Keratinocyte (primary cell): ENCODE measurements around the gene KCNK18. TPM values are rescaled to one million over a fixed set of nuclear protein-coding genes. Genes with fewer than 3 reads are reported as not detected.
"Not testable (repeated sequence)": the region's sequence is repeated elsewhere in the genome, so short reads cannot be mapped to it uniquely, and the experiment has no call there.

Experiments
- DNase-seq: peaks from one replicate; pipeline ENCODE4 v3.0.0-alpha.2; 2011; ENCODE audit warnings: low read depth, missing footprints, low spot score
- FAIRE-seq: peaks from 2 replicates; lab custom pipeline; 2011; peaks lifted over from hg19 to GRCh38; lab: Jason Lieb, UNC
- H2AFZ ChIP-seq: 2 replicates; pipeline ENCODE4 v1.6.0; 2012; ENCODE audit warnings: low read length, control low read depth, inconsistent platforms; ENCODE audit not compliant: control insufficient read depth
- H3K27ac ChIP-seq: 2 replicates; pipeline ENCODE4 v1.5.1; 2011; ENCODE audit warnings: low read length; ENCODE audit not compliant: control insufficient read depth, insufficient read depth
- H3K27me3 ChIP-seq: 3 replicates; pipeline ENCODE4 v1.6.0; 2011; ENCODE audit warnings: low read length; ENCODE audit not compliant: control insufficient read depth, insufficient read depth; ENCODE audit errors: extremely low read depth
- H3K36me3 ChIP-seq, 2 experiments: 2 replicates in 1 of 2; 3 replicates in 1 of 2; pipeline ENCODE4 v1.5.1; 2011; ENCODE audit warnings: low read length in 2 of 2, mild to moderate bottlenecking in 1 of 2; ENCODE audit not compliant: control insufficient read depth in 2 of 2, insufficient read depth in 2 of 2; ENCODE audit errors: extremely low read depth in 1 of 2
- H3K4me1 ChIP-seq: 3 replicates; pipeline ENCODE4 v1.5.1; 2011; ENCODE audit warnings: low read length; ENCODE audit not compliant: control insufficient read depth, insufficient read depth; ENCODE audit errors: extremely low read depth
- H3K4me2 ChIP-seq: 3 replicates; pipeline ENCODE4 v1.6.0; 2011; ENCODE audit warnings: low read depth, low read length; ENCODE audit not compliant: control insufficient read depth, insufficient read depth; ENCODE audit errors: extremely low read depth
- H3K4me3 ChIP-seq, 3 experiments: fragments of 200-600 bp in 1 of 3; sonication (generic) in 1 of 3; 2 replicates in 2 of 3; 3 replicates in 1 of 3; pipeline ENCODE4 v1.5.1; 2011 to 2016; ENCODE audit warnings: low read length in 3 of 3, mild to moderate bottlenecking in 3 of 3, control low read depth in 2 of 3, inconsistent platforms in 1 of 3, low read depth in 1 of 3, mixed read lengths in 1 of 3, mixed run types in 1 of 3, moderate library complexity in 1 of 3; ENCODE audit not compliant: control insufficient read depth in 2 of 3, insufficient read depth in 2 of 3; ENCODE audit errors: extremely low read depth in 1 of 3
- H3K79me2 ChIP-seq: 2 replicates; pipeline ENCODE4 v1.6.0; 2012; ENCODE audit warnings: low read length; ENCODE audit not compliant: control insufficient read depth, insufficient read depth
- H3K9ac ChIP-seq: 3 replicates; pipeline ENCODE4 v1.6.0; 2011; ENCODE audit warnings: low read length; ENCODE audit not compliant: control insufficient read depth, insufficient read depth; ENCODE audit errors: extremely low read depth
- H3K9me1 ChIP-seq: 3 replicates; pipeline ENCODE4 v1.6.0; 2011; ENCODE audit warnings: low read length; ENCODE audit not compliant: control insufficient read depth, insufficient read depth; ENCODE audit errors: extremely low read depth
- H3K9me3 ChIP-seq: 2 replicates; pipeline ENCODE4 v1.5.1; 2012; ENCODE audit warnings: low read depth, low read length; ENCODE audit not compliant: control insufficient read depth
- H4K20me1 ChIP-seq: 3 replicates; pipeline ENCODE4 v1.6.0; 2011; ENCODE audit warnings: low read length; ENCODE audit not compliant: control insufficient read depth, insufficient read depth; ENCODE audit errors: extremely low read depth
- CTCF ChIP-seq, 3 experiments: IDR thresholded peaks in 1 of 3; conservative IDR thresholded peaks in 1 of 3; optimal IDR thresholded peaks in 1 of 3; 2 replicates in 2 of 3; 3 replicates in 1 of 3; pipeline versions ENCODE3 to v1.5.1; 2011; ENCODE audit warnings: low read length in 3 of 3, mild to moderate bottlenecking in 3 of 3, moderate library complexity in 2 of 3, control low read depth in 1 of 3, inconsistent platforms in 1 of 3; ENCODE audit not compliant: insufficient read depth in 2 of 3; ENCODE audit errors: extremely low read depth in 1 of 3
- EZH2 ChIP-seq: IDR thresholded peaks from one replicate; pipeline ENCODE4 v1.6.1; 2012; ENCODE audit warnings: inconsistent platforms, mild to moderate bottlenecking, low read length, moderate library complexity
- dilution Hi-C: fragments of 300-500 bp; cut with MboI; formaldehyde crosslinking; loops from one replicate; pipeline ENCODE4 v1.7.0; 2020; ENCODE audit warnings: low sequenced_read_pairs; ENCODE audit not compliant: extremely low pct_ligation_motif_present
- polyA plus RNA-seq, 5 experiments: library from polyadenylated mRNA; depleted of rRNA in 3 of 5; stranded (reverse) in 3 of 5; stranded (forward) in 1 of 5; unstranded in 1 of 5; fragments of >200 nt; gene quantifications; 1 replicate in 1 of 5; 2 replicates in 3 of 5; 3 replicates in 1 of 5; pipeline versions ENCODE4 v1.2.1 to v1.2.3, GENCODE V29; 2011 to 2012; ENCODE audit warnings: missing spikeins in 2 of 5, low read depth in 1 of 5, low replicate concordance in 1 of 5

The KCNK18 gene
- polyA plus RNA-seq, 1 donor (not counting 4 experiments of a cell fraction or from before 2014, with no cell fraction given): not detected

- dilution Hi-C loops, H3K9me1 ChIP-seq, H3K79me2 ChIP-seq, H3K4me2 ChIP-seq, H3K9ac ChIP-seq, H2AFZ ChIP-seq, H3K36me3 ChIP-seq, H3K4me3 ChIP-seq, FAIRE-seq, H3K27ac ChIP-seq, H4K20me1 ChIP-seq, DNase-seq, H3K9me3 ChIP-seq, H3K27me3 ChIP-seq: not testable (repeated sequence)
- peak in 1 of 3 experiments; percentile 20 for TF ChIP-seq CTCF (optimal IDR thresholded peaks at IDR 0.05 in 1 of 3, IDR thresholded peaks at IDR 0.05 in 1 of 3, conservative IDR thresholded peaks at IDR 0.05 in 1 of 3; ENCODE audit: extremely low read depth in 1 of 3, insufficient read depth in 2 of 3, low read length in 3 of 3)
- peaks cover 23% of the 10 kb centered on the region for H3K4me1 ChIP-seq
Observed at GRCh38 chr10:117185817-117186216, 11.5 kb upstream of the KCNK18 start.

GRCh38 chr10:117186832-117187615, 10.3 kb upstream of the KCNK18 start:
- FAIRE-seq (peak; percentile 93), DNase-seq (peak; percentile 67)
- Histone ChIP-seq H3K36me3 (no peaks in the 10 kb centered on the region), H3K79me2 (no peaks in the 10 kb centered on the region), H2AFZ (peak overlapping the region; percentile 45), H3K27me3 (no peaks in the 10 kb centered on the region), H3K4me1 (peaks cover 23% of the 10 kb centered on the region), H3K4me3 (peak overlapping the region in 1 of 3 experiments; percentile 18), H3K4me2 (peak overlapping the region; percentile 45), H4K20me1 (no peaks in the 10 kb centered on the region), H3K9me1 (peaks cover 2% of the 10 kb centered on the region), H3K27ac (peak overlapping the region; percentile 25), H3K9me3 (no peaks in the 10 kb centered on the region), H3K9ac (no peak overlapping the region)
- dilution Hi-C loops: no loop called here
- TF ChIP-seq CTCF (optimal IDR thresholded peaks at IDR 0.05 in 1 of 3, IDR thresholded peaks at IDR 0.05 in 1 of 3, conservative IDR thresholded peaks at IDR 0.05 in 1 of 3; ENCODE audit: extremely low read depth in 1 of 3, insufficient read depth in 2 of 3, low read length in 3 of 3) (no peak), EZH2 (no peak)
